NOMO-1 (cell line): ENCODE results near the gene LSM10.

Experiments
- DNase-seq, 2 experiments: peaks; one replicate each; lab custom pipeline; 2025; ENCODE audit not compliant: unreplicated experiment in 2 of 2; lab: John Stamatoyannopoulos, UW

The LSM10 gene

GRCh38 chr1:36385410-36386264, 12.1 kb downstream of the LSM10 start, which contains the start of gene STK40:
Gene STK40 (minus strand): TSS chr1:36385924. CDS start chr1:36361332, 24,592 bp downstream.
- DNase-seq, result peak; percentile 99

GRCh38 chr1:36384542-36385409, 12.9 kb downstream of the LSM10 start:
- peak; percentile 34 to 49 for DNase-seq

GRCh38 chr1:36383240-36383639, 14.5 kb downstream of the LSM10 start:
- DNase-seq, result no peak

GRCh38 chr1:36382669-36383068, 15.0 kb downstream of the LSM10 start:
- DNase-seq, result no peak

GRCh38 chr1:36382231-36382630, 15.5 kb downstream of the LSM10 start:
- DNase-seq, result no peak

GRCh38 chr1:36381405-36381804, 16.3 kb downstream of the LSM10 start:
- no peak for DNase-seq

GRCh38 chr1:36380782-36381181, 16.9 kb downstream of the LSM10 start:
- DNase-seq, result no peak

- no peak for DNase-seq
These were observed 17.5 kb downstream of the LSM10 start for GRCh38 chr1:36380143-36380619.

GRCh38 chr1:36377791-36378492, 19.8 kb downstream of the LSM10 start:
- DNase-seq, result no peak

GRCh38 chr1:36372617-36373016, 25.1 kb downstream of the LSM10 start:
- no peak for DNase-seq

GRCh38 chr1:36369061-36369861, 28.4 kb downstream of the LSM10 start:
- peak; percentile 50 to 55 for DNase-seq

GRCh38 chr1:36367798-36368197, 29.9 kb downstream of the LSM10 start:
- no peak for DNase-seq

- DNase-seq, result no peak
These were observed 30.6 kb downstream of the LSM10 start for GRCh38 chr1:36367066-36367465.

- no peak for DNase-seq
These were observed 31.5 kb downstream of the LSM10 start for GRCh38 chr1:36366091-36366661.

GRCh38 chr1:36365381-36365780, 32.3 kb downstream of the LSM10 start:
- peak in 1 of 2 experiments; percentile 12 for DNase-seq

GRCh38 chr1:36359911-36360550, 37.7 kb downstream of the LSM10 start:
- no peak for DNase-seq

GRCh38 chr1:36359383-36359782, 38.3 kb downstream of the LSM10 start:
- no peak for DNase-seq

GRCh38 chr1:36358514-36359084, 39.1 kb downstream of the LSM10 start:
- no peak for DNase-seq

GRCh38 chr1:36355811-36356210, 41.9 kb downstream of the LSM10 start:
- no peak for DNase-seq
